Myometrial cell (primary cell): ENCODE data around the gene MAGI3. TPM values are rescaled to one million over a fixed set of nuclear protein-coding genes. Genes with fewer than 3 reads are reported as not detected.

ENCODE experiments used
- total RNA-seq: library from RNA; depleted of rRNA; stranded (reverse); fragments of >200 nt; gene quantifications from 2 replicates; pipeline ENCODE4 v1.2.3, GENCODE V29; 2015

Gene MAGI3
- 3.4 and 4.9 TPM in 2 replicates for total RNA-seq

DNA sequence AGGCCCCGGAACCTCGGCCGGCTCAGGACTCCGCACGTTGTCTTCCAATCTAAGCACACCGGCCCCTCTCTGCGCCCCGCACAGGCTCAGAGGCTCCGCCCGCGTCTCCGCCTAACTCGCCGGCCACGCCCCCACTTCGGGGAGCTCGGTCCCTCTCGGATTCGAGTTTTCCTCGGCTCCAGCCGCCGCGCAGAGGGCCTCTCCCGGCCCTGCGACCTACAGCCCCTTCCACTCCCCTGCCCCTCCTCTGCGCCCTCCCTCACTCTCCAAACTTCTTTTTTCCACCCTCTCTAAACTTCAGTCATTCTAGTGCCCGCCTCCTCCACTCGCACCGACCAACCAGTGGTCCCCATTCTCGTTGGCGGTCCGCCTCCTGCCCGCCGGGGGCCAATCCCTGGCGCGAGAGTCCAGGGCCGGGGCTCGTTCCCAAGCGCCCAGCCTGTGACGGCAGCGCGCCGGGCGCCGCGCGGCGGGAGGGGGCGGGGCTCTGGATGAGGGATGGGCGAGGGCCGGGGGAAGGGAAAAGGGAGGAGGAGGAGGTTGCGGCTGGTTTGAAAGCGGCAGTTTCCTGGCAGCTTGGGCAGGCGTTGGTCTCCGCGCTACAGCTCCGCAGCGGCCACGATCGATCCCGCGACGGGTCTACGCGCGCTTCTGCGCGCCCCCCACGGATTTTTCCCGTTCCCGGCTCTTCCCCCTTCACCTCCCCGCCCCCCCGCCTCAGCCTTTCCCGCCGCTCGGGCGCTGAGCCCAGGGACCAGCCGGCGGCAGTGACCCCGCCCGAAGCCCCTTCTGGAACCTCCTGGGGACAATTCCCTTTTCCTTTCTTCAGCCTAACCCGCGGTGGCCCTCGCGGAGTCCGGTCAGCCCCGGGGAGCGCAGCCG, at the start of gene MAGI3:
TSS of gene MAGI3 (plus strand) at position 563 of the 882 bp plus-strand sequence. CDS start 519 bp downstream, outside the sequence.

